ENCODE results near the gene ELK3.

Gene ELK3

GRCh38 chr12:96255077-96255476 is 60.9 kb downstream of the ELK3 start:
- no peaks in the 10 kb centered on the region for H3F3A ChIP-seq (ENCODE audit: low read depth)
- H3K27me3 ChIP-seq (ENCODE audit: insufficient read depth, low read length, poor library complexity, severe bottlenecking): no peaks in the 10 kb centered on the region
- H2AFZ ChIP-seq (ENCODE audit: low read length): no peak overlapping the region
- H3K79me2 ChIP-seq (ENCODE audit: insufficient read depth, low read length): peaks cover 23% of the 10 kb centered on the region
- no peak overlapping the region for H3K4me3 ChIP-seq (ENCODE audit: low read length, poor library complexity, severe bottlenecking)
- H3K9ac ChIP-seq (ENCODE audit: low read depth, low read length, poor library complexity, severe bottlenecking): no peak overlapping the region
- H3K4me2 ChIP-seq (ENCODE audit: low read depth, low read length, poor library complexity, severe bottlenecking): no peak overlapping the region
- H3K9me2 ChIP-seq (replicated peaks; ENCODE audit: low read depth, low read length): no peaks in the 10 kb centered on the region
- peaks cover 79% of the 10 kb centered on the region; the same call in 1 of the 2 replicates for H3K36me3 ChIP-seq (ENCODE audit: insufficient read depth, low read length)
- TF ChIP-seq CTCF (conservative IDR thresholded peaks at IDR 0.05; ENCODE audit: low read length) (no peak), EZH2phosphoT487 (IDR thresholded peaks at IDR 0.05; ENCODE audit: borderline replicate concordance) (no peak)
- H3K4me1 ChIP-seq (ENCODE audit: insufficient read depth, low read length, poor library complexity, severe bottlenecking): no peaks in the 10 kb centered on the region
- H4K20me1 ChIP-seq (ENCODE audit: insufficient read depth, low read length, poor library complexity, severe bottlenecking): peaks cover 18% of the 10 kb centered on the region
- H3K9me3 ChIP-seq (ENCODE audit: insufficient read depth, low read depth, low read length): no peaks in the 10 kb centered on the region

- no peaks in the 10 kb centered on the region for H3F3A ChIP-seq (ENCODE audit: low read depth)
- H3K27me3 ChIP-seq (ENCODE audit: insufficient read depth, low read length, poor library complexity, severe bottlenecking): no peaks in the 10 kb centered on the region
- H3K36me3 ChIP-seq (ENCODE audit: insufficient read depth, low read length): peaks cover 78% of the 10 kb centered on the region
- no peaks in the 10 kb centered on the region for H3K4me1 ChIP-seq (ENCODE audit: insufficient read depth, low read length, poor library complexity, severe bottlenecking)
- no peak overlapping the region for H2AFZ ChIP-seq (ENCODE audit: low read length)
- no peak overlapping the region for H3K4me2 ChIP-seq (ENCODE audit: low read depth, low read length, poor library complexity, severe bottlenecking)
- no peaks in the 10 kb centered on the region for H3K9me2 ChIP-seq (replicated peaks; ENCODE audit: low read depth, low read length)
- peaks cover 23% of the 10 kb centered on the region for H3K79me2 ChIP-seq (ENCODE audit: insufficient read depth, low read length)
- H3K4me3 ChIP-seq (ENCODE audit: low read length, poor library complexity, severe bottlenecking): no peak overlapping the region
- TF ChIP-seq EZH2phosphoT487 (IDR thresholded peaks at IDR 0.05; ENCODE audit: borderline replicate concordance) (no peak), CTCF (conservative IDR thresholded peaks at IDR 0.05; ENCODE audit: low read length) (no peak)
- H3K9me3 ChIP-seq (ENCODE audit: insufficient read depth, low read depth, low read length): no peaks in the 10 kb centered on the region
- peaks cover 18% of the 10 kb centered on the region for H4K20me1 ChIP-seq (ENCODE audit: insufficient read depth, low read length, poor library complexity, severe bottlenecking)
- H3K9ac ChIP-seq (ENCODE audit: low read depth, low read length, poor library complexity, severe bottlenecking): no peak overlapping the region
These were observed 62.6 kb downstream of the ELK3 start for GRCh38 chr12:96256672-96257361.

GRCh38 chr12:96257550-96258103 is 63.5 kb downstream of the ELK3 start:
- H3K4me1 ChIP-seq (ENCODE audit: insufficient read depth, low read length, poor library complexity, severe bottlenecking): no peaks in the 10 kb centered on the region
- H3K9me3 ChIP-seq (ENCODE audit: insufficient read depth, low read depth, low read length): no peaks in the 10 kb centered on the region
- no peaks in the 10 kb centered on the region for H3K27me3 ChIP-seq (ENCODE audit: insufficient read depth, low read length, poor library complexity, severe bottlenecking)
- H3K4me2 ChIP-seq (ENCODE audit: low read depth, low read length, poor library complexity, severe bottlenecking): no peak overlapping the region
- H3K36me3 ChIP-seq (ENCODE audit: insufficient read depth, low read length): peaks cover 77% of the 10 kb centered on the region
- no peaks in the 10 kb centered on the region for H3F3A ChIP-seq (ENCODE audit: low read depth)
- H3K9me2 ChIP-seq (replicated peaks; ENCODE audit: low read depth, low read length): no peaks in the 10 kb centered on the region
- H3K9ac ChIP-seq (ENCODE audit: low read depth, low read length, poor library complexity, severe bottlenecking): no peak overlapping the region
- H3K4me3 ChIP-seq (ENCODE audit: low read length, poor library complexity, severe bottlenecking): no peak overlapping the region
- H4K20me1 ChIP-seq (ENCODE audit: insufficient read depth, low read length, poor library complexity, severe bottlenecking): peaks cover 18% of the 10 kb centered on the region
- no peak overlapping the region for H2AFZ ChIP-seq (ENCODE audit: low read length)
- TF ChIP-seq CTCF (conservative IDR thresholded peaks at IDR 0.05; ENCODE audit: low read length) (no peak), EZH2phosphoT487 (IDR thresholded peaks at IDR 0.05; ENCODE audit: borderline replicate concordance) (no peak)
- peaks cover 23% of the 10 kb centered on the region for H3K79me2 ChIP-seq (ENCODE audit: insufficient read depth, low read length)

Measured in Loucy (cell line).